ENCODE measurements around the gene GABPB2. TPM values are rescaled to one million over a fixed set of nuclear protein-coding genes. Genes with fewer than 3 reads are reported as not detected.

The GABPB2 gene
- total RNA-seq, 1 experiment from 2014 or later: 6.4 TPM

GRCh38 chr1:151144474-151145303 is 74.1 kb downstream of the GABPB2 start:
- H3K36me3 ChIP-seq (ENCODE audit: low read depth, low read length): no peaks in the 10 kb centered on the region
- POLR2A ChIA-PET (ENCODE audit: unreplicated experiment): no interaction called here
- CTCF ChIA-PET: interaction anchor here (0.5 to 1.7 kb wide), 2 partner anchors 45 to 71 kb away, joined by 4 to 5 read pairs; no protein-coding TSS in a partner anchor
- no peaks in the 10 kb centered on the region for H3K9me3 ChIP-seq (ENCODE audit: low read length)
- H2AFZ ChIP-seq (ENCODE audit: low read length): no peak overlapping the region
- ATAC-seq: no peak
- no peak for DNase-seq
- H3K27ac ChIP-seq (ENCODE audit: low read length): no peak overlapping the region
- no peaks in the 10 kb centered on the region for H3K79me2 ChIP-seq (ENCODE audit: low read length)
- H3K4me1 ChIP-seq (ENCODE audit: insufficient read depth, low read length): peaks cover 8% of the 10 kb centered on the region; the same call in 1 of the 2 replicates
- no peaks in the 10 kb centered on the region for H3F3A ChIP-seq (ENCODE audit: low read length, unreplicated experiment)
- H3K9me2 ChIP-seq (replicated peaks; ENCODE audit: low read length): no peaks in the 10 kb centered on the region
- H3K9ac ChIP-seq (ENCODE audit: low read length): no peak overlapping the region
- H4K20me1 ChIP-seq (ENCODE audit: low read length): no peaks in the 10 kb centered on the region
- no peaks in the 10 kb centered on the region for H3K27me3 ChIP-seq (ENCODE audit: low read length)
- H3K4me2 ChIP-seq (ENCODE audit: low read length): no peak overlapping the region
- no peak for TF ChIP-seq EZH2 (IDR thresholded peaks at IDR 0.05; ENCODE audit: low read length, unreplicated experiment)
- TF ChIP-seq EZH2phosphoT487 (IDR thresholded peaks at IDR 0.05; ENCODE audit: borderline replicate concordance, low read length): no peak
- no peak for TF ChIP-seq CTCF (conservative IDR thresholded peaks at IDR 0.05; ENCODE audit: low read depth, low read length)
- intact Hi-C loops (cut with micrococcal nuclease): loop anchor here (5.0 kb wide), 1 partner anchor 42 kb away; no protein-coding TSS in a partner anchor
- BruUV-seq (replicated peaks): no TSS peak
- H3K4me3 ChIP-seq (ENCODE audit: low read length): no peak overlapping the region

- H3K4me3 ChIP-seq (ENCODE audit: low read length): peak overlapping the region; percentile 70; the same call in 1 of the 2 replicates
- no peaks in the 10 kb centered on the region for H3K27me3 ChIP-seq (ENCODE audit: low read length)
- intact Hi-C loops (cut with micrococcal nuclease): loop anchor here (5.0 kb wide), 1 partner anchor 43 kb away; no protein-coding TSS in a partner anchor
- BruUV-seq (replicated peaks): TSS peak; percentile 27
- H3K9ac ChIP-seq (ENCODE audit: low read length): no peak overlapping the region
- no peaks in the 10 kb centered on the region for H3K9me2 ChIP-seq (replicated peaks; ENCODE audit: low read length)
- TF ChIP-seq EZH2 (IDR thresholded peaks at IDR 0.05; ENCODE audit: low read length, unreplicated experiment): no peak
- no peak for TF ChIP-seq EZH2phosphoT487 (IDR thresholded peaks at IDR 0.05; ENCODE audit: borderline replicate concordance, low read length)
- no peak for TF ChIP-seq CTCF (conservative IDR thresholded peaks at IDR 0.05; ENCODE audit: low read depth, low read length)
- H4K20me1 ChIP-seq (ENCODE audit: low read length): no peaks in the 10 kb centered on the region
- ATAC-seq (no peak), DNase-seq (no peak)
- no peaks in the 10 kb centered on the region for H3K79me2 ChIP-seq (ENCODE audit: low read length)
- ChIA-PET CTCF (interaction anchor here (0.5 kb wide), 1 partner anchor 71 kb away, joined by 4 read pairs; no protein-coding TSS in a partner anchor), POLR2A (ENCODE audit: unreplicated experiment) (no interaction called here)
- H2AFZ ChIP-seq (ENCODE audit: low read length): no peak overlapping the region
- H3K9me3 ChIP-seq (ENCODE audit: low read length): no peaks in the 10 kb centered on the region
- no peaks in the 10 kb centered on the region for H3F3A ChIP-seq (ENCODE audit: low read length, unreplicated experiment)
- peaks cover 8% of the 10 kb centered on the region; the same call in 1 of the 2 replicates for H3K4me1 ChIP-seq (ENCODE audit: insufficient read depth, low read length)
- H3K4me2 ChIP-seq (ENCODE audit: low read length): peak overlapping the region; percentile 93
- no peaks in the 10 kb centered on the region for H3K36me3 ChIP-seq (ENCODE audit: low read depth, low read length)
- H3K27ac ChIP-seq (ENCODE audit: low read length): no peak overlapping the region
Observed at GRCh38 chr1:151145304-151146071, 74.9 kb downstream of the GABPB2 start.

Data from PC-3 (cell line).